ENCODE results near the gene RXRG.

The RXRG gene

GRCh38 chr1:165411396-165411795, 33.5 kb downstream of the RXRG start:
- DNase-seq (ENCODE audit: low read depth in 2 of 2, low spot score in 1 of 2), result no peak

- no peak for DNase-seq (ENCODE audit: low read depth in 2 of 2, low spot score in 1 of 2)
Observed at GRCh38 chr1:165409657-165410358, 35.1 kb downstream of the RXRG start.

- no peak for DNase-seq (ENCODE audit: low read depth in 2 of 2, low spot score in 1 of 2)
Observed at GRCh38 chr1:165408518-165408917, 36.4 kb downstream of the RXRG start.

- no peak for DNase-seq (ENCODE audit: low read depth in 2 of 2, low spot score in 1 of 2)
Observed at GRCh38 chr1:165407398-165407797, 37.5 kb downstream of the RXRG start.

- DNase-seq (ENCODE audit: low read depth in 2 of 2, low spot score in 1 of 2), result no peak
Observed at GRCh38 chr1:165403835-165404482, 41.0 kb downstream of the RXRG start.

- no peak for DNase-seq (ENCODE audit: low read depth in 2 of 2, low spot score in 1 of 2)
Observed at GRCh38 chr1:165402517-165403111, 42.3 kb downstream of the RXRG start.

GRCh38 chr1:165397944-165398343, 47.0 kb downstream of the RXRG start:
- DNase-seq (ENCODE audit: low read depth in 2 of 2, low spot score in 1 of 2), result no peak

GRCh38 chr1:165395901-165396300, 49.0 kb downstream of the RXRG start:
- DNase-seq (ENCODE audit: low read depth in 2 of 2, low spot score in 1 of 2), result no peak

GRCh38 chr1:165395478-165395877, 49.4 kb downstream of the RXRG start:
- DNase-seq (ENCODE audit: low read depth in 2 of 2, low spot score in 1 of 2), result no peak

GRCh38 chr1:165392634-165393571, 52.0 kb downstream of the RXRG start:
- DNase-seq (ENCODE audit: low read depth in 2 of 2, low spot score in 1 of 2), result peak; percentile 71 to 79

- no peak for DNase-seq (ENCODE audit: low read depth in 2 of 2, low spot score in 1 of 2)
Observed at GRCh38 chr1:165389609-165390008, 55.3 kb downstream of the RXRG start.

- no peak for DNase-seq (ENCODE audit: low read depth in 2 of 2, low spot score in 1 of 2)
Observed at GRCh38 chr1:165387961-165388360, 57.0 kb downstream of the RXRG start.

GRCh38 chr1:165387505-165387904, 57.4 kb downstream of the RXRG start:
- no peak for DNase-seq (ENCODE audit: low read depth in 2 of 2, low spot score in 1 of 2)

GRCh38 chr1:165383599-165384405, 61.1 kb downstream of the RXRG start:
- DNase-seq (ENCODE audit: low read depth in 2 of 2, low spot score in 1 of 2), result no peak

- no peak for DNase-seq (ENCODE audit: low read depth in 2 of 2, low spot score in 1 of 2)
Observed at GRCh38 chr1:165383067-165383466, 61.9 kb downstream of the RXRG start.

GRCh38 chr1:165381745-165382505, 63.0 kb downstream of the RXRG start:
- no peak for DNase-seq (ENCODE audit: low read depth in 2 of 2, low spot score in 1 of 2)

GRCh38 chr1:165376811-165377311, 68.1 kb downstream of the RXRG start:
- DNase-seq (ENCODE audit: low read depth in 2 of 2, low spot score in 1 of 2), result no peak

- DNase-seq (ENCODE audit: low read depth in 2 of 2, low spot score in 1 of 2), result no peak
Observed at GRCh38 chr1:165376041-165376810, 68.7 kb downstream of the RXRG start.

GRCh38 chr1:165375623-165376022, 69.3 kb downstream of the RXRG start:
- no peak for DNase-seq (ENCODE audit: low read depth in 2 of 2, low spot score in 1 of 2)
